ENCODE results near the gene MEGF10.

The MEGF10 gene

GRCh38 chr5:127386557-127386956 lies 96.0 kb downstream of the MEGF10 start:
- in situ Hi-C loops (cut with MboI; ENCODE audit: low sequenced_read_pairs, unreplicated experiment): no loop called here
- no peak for DNase-seq (ENCODE audit: low spot score)
- TF ChIP-seq CTCF (IDR thresholded peaks at IDR 0.05; ENCODE audit: borderline replicate concordance, control extremely low read depth, extremely low read depth, insufficient read depth, missing control alignments): no peak

- in situ Hi-C loops (cut with MboI; ENCODE audit: low sequenced_read_pairs, unreplicated experiment): no loop called here
- no peak for TF ChIP-seq CTCF (IDR thresholded peaks at IDR 0.05; ENCODE audit: borderline replicate concordance, control extremely low read depth, extremely low read depth, insufficient read depth, missing control alignments)
- no peak for DNase-seq (ENCODE audit: low spot score)
These were observed 99.0 kb downstream of the MEGF10 start for GRCh38 chr5:127389601-127390000.

- no peak for TF ChIP-seq CTCF (IDR thresholded peaks at IDR 0.05; ENCODE audit: borderline replicate concordance, control extremely low read depth, extremely low read depth, insufficient read depth, missing control alignments)
- no peak for DNase-seq (ENCODE audit: low spot score)
- in situ Hi-C loops (cut with MboI; ENCODE audit: low sequenced_read_pairs, unreplicated experiment): no loop called here
These were observed 102.2 kb downstream of the MEGF10 start for GRCh38 chr5:127392762-127393161.

GRCh38 chr5:127396490-127397155 lies 106.0 kb downstream of the MEGF10 start:
- no peak for DNase-seq (ENCODE audit: low spot score)
- TF ChIP-seq CTCF (IDR thresholded peaks at IDR 0.05; ENCODE audit: borderline replicate concordance, control extremely low read depth, extremely low read depth, insufficient read depth, missing control alignments): no peak
- in situ Hi-C loops (cut with MboI; ENCODE audit: low sequenced_read_pairs, unreplicated experiment): no loop called here

- DNase-seq (ENCODE audit: low spot score): no peak
- in situ Hi-C loops (cut with MboI; ENCODE audit: low sequenced_read_pairs, unreplicated experiment): no loop called here
- TF ChIP-seq CTCF (IDR thresholded peaks at IDR 0.05; ENCODE audit: borderline replicate concordance, control extremely low read depth, extremely low read depth, insufficient read depth, missing control alignments): no peak
These were observed 107.9 kb downstream of the MEGF10 start for GRCh38 chr5:127398508-127398907.

- in situ Hi-C loops (cut with MboI; ENCODE audit: low sequenced_read_pairs, unreplicated experiment): no loop called here
- DNase-seq (ENCODE audit: low spot score): no peak
- TF ChIP-seq CTCF (IDR thresholded peaks at IDR 0.05; ENCODE audit: borderline replicate concordance, control extremely low read depth, extremely low read depth, insufficient read depth, missing control alignments): no peak
These were observed 108.5 kb downstream of the MEGF10 start for GRCh38 chr5:127399068-127399467.
